Loucy (cell line): ENCODE results near the gene CDX2.

Experiments used
- H2AFZ ChIP-seq: fragments of 200-600 bp; sonication (generic); 2 replicates; pipeline ENCODE4 v1.6.0; 2016; ENCODE audit warnings: antibody characterized with exemption, mild to moderate bottlenecking, low read length, moderate library complexity
- H3F3A ChIP-seq: fragments of 200-600 bp; 2 replicates; pipeline ENCODE4 v1.6.0; 2016; ENCODE audit warnings: antibody characterized with exemption, low read depth, mild to moderate bottlenecking
- H3K27me3 ChIP-seq: fragments of 200-600 bp; sonication (generic); 2 replicates; pipeline ENCODE4 v1.6.1; 2014; ENCODE audit warnings: low read length, mild to moderate bottlenecking; ENCODE audit not compliant: insufficient read depth, poor library complexity, severe bottlenecking
- H3K36me3 ChIP-seq: fragments of 200-600 bp; sonication (generic); 2 replicates; pipeline ENCODE4 v1.6.1; 2016; ENCODE audit warnings: low read length; ENCODE audit not compliant: insufficient read depth
- H3K4me1 ChIP-seq: fragments of 200-600 bp; sonication (generic); 2 replicates; pipeline ENCODE4 v1.5.1; 2014; ENCODE audit warnings: low read length, mild to moderate bottlenecking; ENCODE audit not compliant: insufficient read depth, poor library complexity, severe bottlenecking
- H3K4me2 ChIP-seq: fragments of 200-600 bp; sonication (generic); 2 replicates; pipeline ENCODE4 v1.6.0; 2014; ENCODE audit warnings: antibody characterized with exemption, low read length, low read depth, mild to moderate bottlenecking; ENCODE audit not compliant: poor library complexity, severe bottlenecking
- H3K4me3 ChIP-seq: fragments of 200-600 bp; sonication (generic); 2 replicates; pipeline ENCODE4 v1.5.1; 2014; ENCODE audit warnings: low read length, mild to moderate bottlenecking, mixed read lengths; ENCODE audit not compliant: poor library complexity, severe bottlenecking
- H3K79me2 ChIP-seq: fragments of 200-600 bp; sonication (generic); 2 replicates; pipeline ENCODE4 v1.6.1; 2014; ENCODE audit warnings: low read length; ENCODE audit not compliant: insufficient read depth
- H3K9ac ChIP-seq: fragments of 200-600 bp; sonication (generic); 2 replicates; pipeline ENCODE4 v1.6.0; 2014; ENCODE audit warnings: mild to moderate bottlenecking, low read depth, low read length, moderate library complexity; ENCODE audit not compliant: poor library complexity, severe bottlenecking
- H3K9me2 ChIP-seq: fragments of 200-600 bp; sonication (generic); replicated peaks from 2 replicates; pipeline ENCODE4 v1.6.1; 2016; ENCODE audit warnings: low read depth, low read length, mixed read lengths
- H3K9me3 ChIP-seq: fragments of 200-600 bp; sonication (generic); 2 replicates; pipeline ENCODE4 v1.6.1; 2014; ENCODE audit warnings: mild to moderate bottlenecking, antibody characterized with exemption, low read length, low read depth; ENCODE audit not compliant: insufficient read depth
- H4K20me1 ChIP-seq: fragments of 200-600 bp; sonication (generic); 2 replicates; pipeline ENCODE4 v1.6.0; 2014; ENCODE audit warnings: antibody characterized with exemption, low read length, mild to moderate bottlenecking; ENCODE audit not compliant: insufficient read depth, poor library complexity, severe bottlenecking
- CTCF ChIP-seq: fragments of 200-600 bp; sonication (generic); conservative IDR thresholded peaks from 2 replicates; pipeline ENCODE4 v1.5.1; 2014; ENCODE audit warnings: mild to moderate bottlenecking, antibody characterized with exemption, low read length
- EZH2phosphoT487 ChIP-seq: fragments of 200-600 bp; IDR thresholded peaks from 2 replicates; pipeline ENCODE4 v1.6.1; 2018; ENCODE audit warnings: antibody characterized with exemption, mild to moderate bottlenecking, moderate library complexity, borderline replicate concordance

Gene CDX2

GRCh38 chr13:27954406-27954851 lies 14.7 kb downstream of the CDX2 start:
- no peaks in the 10 kb centered on the region for H3F3A ChIP-seq
- H2AFZ ChIP-seq = no peak overlapping the region
- H3K9me2 ChIP-seq = no peaks in the 10 kb centered on the region
- no peaks in the 10 kb centered on the region for H3K36me3 ChIP-seq
- H4K20me1 ChIP-seq = no peaks in the 10 kb centered on the region
- peak overlapping the region; percentile 63 for H3K4me2 ChIP-seq
- no peaks in the 10 kb centered on the region for H3K27me3 ChIP-seq
- peaks cover 5% of the 10 kb centered on the region for H3K4me1 ChIP-seq
- H3K9me3 ChIP-seq = no peaks in the 10 kb centered on the region
- H3K9ac ChIP-seq = no peak overlapping the region
- no peaks in the 10 kb centered on the region for H3K79me2 ChIP-seq
- no peak overlapping the region for H3K4me3 ChIP-seq
- TF ChIP-seq CTCF = no peak
- no peak for TF ChIP-seq EZH2phosphoT487

GRCh38 chr13:27953676-27954405 lies 15.3 kb downstream of the CDX2 start:
- H3K4me1 ChIP-seq = peaks cover 5% of the 10 kb centered on the region
- H3K4me3 ChIP-seq = peak overlapping the region; percentile 81
- no peaks in the 10 kb centered on the region for H3K9me2 ChIP-seq
- no peaks in the 10 kb centered on the region for H3K36me3 ChIP-seq
- no peaks in the 10 kb centered on the region for H3K9me3 ChIP-seq
- TF ChIP-seq EZH2phosphoT487 (no peak), CTCF (peak; percentile 74)
- no peaks in the 10 kb centered on the region for H4K20me1 ChIP-seq
- no peaks in the 10 kb centered on the region for H3K27me3 ChIP-seq
- peak overlapping the region; percentile 63 for H3K4me2 ChIP-seq
- peak overlapping the region; percentile 67 for H3K9ac ChIP-seq
- H3K79me2 ChIP-seq = no peaks in the 10 kb centered on the region
- H3F3A ChIP-seq = no peaks in the 10 kb centered on the region
- peak overlapping the region; percentile 98 for H2AFZ ChIP-seq

- H3K4me3 ChIP-seq = peak overlapping the region; percentile 81
Observed at GRCh38 chr13:27952876-27953675, 16.0 kb downstream of the CDX2 start.

More at GRCh38 chr13:27952876-27953675, 16.0 kb downstream of the CDX2 start:
- H3K9me3 ChIP-seq = no peaks in the 10 kb centered on the region
- H3K9ac ChIP-seq = peak overlapping the region; percentile 67
- H3K27me3 ChIP-seq = no peaks in the 10 kb centered on the region
- no peaks in the 10 kb centered on the region for H3K36me3 ChIP-seq
- no peaks in the 10 kb centered on the region for H4K20me1 ChIP-seq
- peak overlapping the region; percentile 63 for H3K4me2 ChIP-seq
- H2AFZ ChIP-seq = peak overlapping the region; percentile 98
- no peaks in the 10 kb centered on the region for H3F3A ChIP-seq
- no peaks in the 10 kb centered on the region for H3K9me2 ChIP-seq
- TF ChIP-seq EZH2phosphoT487 = no peak
- TF ChIP-seq CTCF = no peak
- no peaks in the 10 kb centered on the region for H3K79me2 ChIP-seq
- peaks cover 5% of the 10 kb centered on the region for H3K4me1 ChIP-seq
